HepG2 (cell line): ENCODE data around the gene MYADML2. TPM values are rescaled to one million over a fixed set of nuclear protein-coding genes. Genes with fewer than 3 reads are reported as not detected.

Experiments
- ATAD3A ChIP-seq: sonication (generic); formaldehyde crosslinking; IDR thresholded peaks from 2 replicates; pipeline ENCODE4 v1.4.0; 2020; ENCODE audit warnings: missing genetic modification reagents
- KDM5A ChIP-seq: fragments of 200-600 bp; sonication (generic); IDR thresholded peaks from 2 replicates; pipeline ENCODE4 v1.7.0; 2018; ENCODE audit warnings: antibody characterized with exemption, mild to moderate bottlenecking, low read length, borderline replicate concordance
- ZNF530 ChIP-seq: sonication (generic); formaldehyde crosslinking; IDR thresholded peaks from 2 replicates; pipeline ENCODE4 v1.5.0; 2020; ENCODE audit warnings: low read depth, mild to moderate bottlenecking, missing genetic modification reagents
- ZNF564 ChIP-seq: sonication (generic); formaldehyde crosslinking; IDR thresholded peaks from 2 replicates; pipeline ENCODE4 v1.8.1; 2023; ENCODE audit warnings: mild to moderate bottlenecking, missing genetic modification reagents
- polyA plus RNA-seq, 8 experiments: library from polyadenylated mRNA; depleted of rRNA in 3 of 8; stranded (reverse) in 7 of 8; unstranded in 1 of 8; fragments of >200 nt; fragmentation: Illumina TruSeq in 4 of 8; extraction: Trizol in 4 of 8; gene quantifications; 2 replicates each; pipeline versions ENCODE4 v1.2.1 to v1.2.3, GENCODE V29; 2011 to 2016; ENCODE audit warnings: low read depth in 4 of 8, missing spikeins in 1 of 8, mixed read lengths in 1 of 8; ENCODE audit not compliant: insufficient read depth in 1 of 8
- total RNA-seq, 5 experiments: library from RNA; depleted of rRNA; stranded (reverse); fragments of >200 nt; fragmentation: Illumina TruSeq; extraction: Trizol; gene quantifications; 2 replicates each; pipeline ENCODE4 v1.2.3, GENCODE V29; 2016; ENCODE audit warnings: low read depth in 1 of 5
- TF ChIP-seq, protein P1 (sequence below): sonication (generic); formaldehyde crosslinking; IDR thresholded peaks from 2 replicates; pipeline ENCODE4 v1.4.0; 2020; ENCODE audit warnings: missing genetic modification reagents; ENCODE audit errors: not compliant biosample characterization
- TF ChIP-seq, protein P2 (sequence below): sonication (generic); formaldehyde crosslinking; IDR thresholded peaks from 2 replicates; pipeline ENCODE4 v1.4.0; 2020; ENCODE audit warnings: missing genetic modification reagents, borderline replicate concordance
- TF ChIP-seq, protein P3 (sequence below): sonication (generic); formaldehyde crosslinking; IDR thresholded peaks from 2 replicates; pipeline ENCODE4 v1.9.0; 2021; ENCODE audit warnings: missing genetic modification reagents, borderline replicate concordance
- TF ChIP-seq, protein P4 (sequence below): sonication (generic); formaldehyde crosslinking; IDR thresholded peaks from 2 replicates; pipeline ENCODE4 v1.8.0; 2022; ENCODE audit warnings: missing genetic modification reagents, mild to moderate bottlenecking, inconsistent platforms, borderline replicate concordance
- TF ChIP-seq, protein P5 (sequence below): sonication (generic); formaldehyde crosslinking; IDR thresholded peaks from 2 replicates; pipeline ENCODE4 v1.5.0; 2020; ENCODE audit warnings: mild to moderate bottlenecking, missing genetic modification reagents, borderline replicate concordance

MYADML2 gene
- total and polyA plus RNA-seq, 2 of the 13 experiments (the other 11 are each of a cell fraction or from before 2014, with no cell fraction given), result not detected

DNA sequence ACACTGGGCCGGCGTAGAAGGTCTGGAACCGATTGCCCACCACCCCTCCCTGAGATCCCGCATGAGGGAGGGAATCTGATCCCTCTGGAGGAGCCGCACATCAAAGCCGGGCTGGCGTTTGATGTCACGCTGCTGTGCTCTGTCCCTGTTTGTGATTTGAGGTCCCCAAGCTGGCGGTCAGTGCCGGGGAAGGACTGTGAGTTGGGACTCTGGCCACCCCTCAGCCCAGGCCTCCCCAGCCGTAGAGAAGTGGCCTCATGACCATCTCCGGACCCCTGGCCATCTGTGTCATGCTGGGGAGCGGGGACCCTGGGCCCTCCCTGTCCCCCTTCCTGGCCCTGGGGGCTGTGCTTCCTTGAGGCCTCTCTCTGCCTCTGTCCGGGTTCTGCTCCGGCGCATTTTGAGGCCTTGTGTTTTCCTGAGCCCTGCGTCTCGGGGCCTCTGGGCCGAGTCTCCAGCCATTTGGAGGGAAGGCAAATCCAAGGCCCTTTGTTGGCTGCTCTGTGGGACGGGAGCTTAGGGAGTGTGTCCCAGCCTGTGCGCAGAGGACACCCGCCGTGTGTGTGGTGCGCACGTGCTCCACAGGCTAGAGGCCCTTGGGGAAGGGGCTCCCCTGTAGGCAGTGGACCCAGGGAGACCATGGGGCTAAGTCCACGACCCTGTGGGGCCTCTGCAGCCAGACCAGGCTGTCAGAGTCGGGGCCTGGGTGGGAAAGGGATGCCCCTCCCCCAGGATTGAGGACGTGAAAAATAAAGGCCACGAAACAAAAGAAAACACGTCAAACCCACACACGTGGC is 45.5 kb upstream of the MYADML2 start (continued):
- TF ChIP-seq, protein P1, sequence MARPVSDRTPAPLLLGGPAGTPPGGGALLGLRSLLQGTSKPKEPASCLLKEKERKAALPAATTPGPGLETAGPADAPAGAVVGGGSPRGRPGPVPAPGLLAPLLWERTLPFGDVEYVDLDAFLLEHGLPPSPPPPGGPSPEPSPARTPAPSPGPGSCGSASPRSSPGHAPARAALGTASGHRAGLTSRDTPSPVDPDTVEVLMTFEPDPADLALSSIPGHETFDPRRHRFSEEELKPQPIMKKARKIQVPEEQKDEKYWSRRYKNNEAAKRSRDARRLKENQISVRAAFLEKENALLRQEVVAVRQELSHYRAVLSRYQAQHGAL (CRISPR knock-in tag), result peak; percentile 10
- no peak for TF ChIP-seq ATAD3A (CRISPR knock-in tag)
- TF ChIP-seq, protein P2, sequence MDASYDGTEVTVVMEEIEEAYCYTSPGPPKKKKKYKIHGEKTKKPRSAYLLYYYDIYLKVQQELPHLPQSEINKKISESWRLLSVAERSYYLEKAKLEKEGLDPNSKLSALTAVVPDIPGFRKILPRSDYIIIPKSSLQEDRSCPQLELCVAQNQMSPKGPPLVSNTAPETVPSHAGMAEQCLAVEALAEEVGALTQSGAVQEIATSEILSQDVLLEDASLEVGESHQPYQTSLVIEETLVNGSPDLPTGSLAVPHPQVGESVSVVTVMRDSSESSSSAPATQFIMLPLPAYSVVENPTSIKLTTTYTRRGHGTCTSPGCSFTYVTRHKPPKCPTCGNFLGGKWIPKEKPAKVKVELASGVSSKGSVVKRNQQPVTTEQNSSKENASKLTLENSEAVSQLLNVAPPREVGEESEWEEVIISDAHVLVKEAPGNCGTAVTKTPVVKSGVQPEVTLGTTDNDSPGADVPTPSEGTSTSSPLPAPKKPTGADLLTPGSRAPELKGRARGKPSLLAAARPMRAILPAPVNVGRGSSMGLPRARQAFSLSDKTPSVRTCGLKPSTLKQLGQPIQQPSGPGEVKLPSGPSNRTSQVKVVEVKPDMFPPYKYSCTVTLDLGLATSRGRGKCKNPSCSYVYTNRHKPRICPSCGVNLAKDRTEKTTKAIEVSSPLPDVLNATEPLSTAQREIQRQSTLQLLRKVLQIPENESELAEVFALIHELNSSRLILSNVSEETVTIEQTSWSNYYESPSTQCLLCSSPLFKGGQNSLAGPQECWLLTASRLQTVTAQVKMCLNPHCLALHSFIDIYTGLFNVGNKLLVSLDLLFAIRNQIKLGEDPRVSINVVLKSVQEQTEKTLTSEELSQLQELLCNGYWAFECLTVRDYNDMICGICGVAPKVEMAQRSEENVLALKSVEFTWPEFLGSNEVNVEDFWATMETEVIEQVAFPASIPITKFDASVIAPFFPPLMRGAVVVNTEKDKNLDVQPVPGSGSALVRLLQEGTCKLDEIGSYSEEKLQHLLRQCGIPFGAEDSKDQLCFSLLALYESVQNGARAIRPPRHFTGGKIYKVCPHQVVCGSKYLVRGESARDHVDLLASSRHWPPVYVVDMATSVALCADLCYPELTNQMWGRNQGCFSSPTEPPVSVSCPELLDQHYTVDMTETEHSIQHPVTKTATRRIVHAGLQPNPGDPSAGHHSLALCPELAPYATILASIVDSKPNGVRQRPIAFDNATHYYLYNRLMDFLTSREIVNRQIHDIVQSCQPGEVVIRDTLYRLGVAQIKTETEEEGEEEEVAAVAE (CRISPR knock-in tag), result peak; percentile 30; the same call in 1 of the 2 replicates
- TF ChIP-seq, protein P3, sequence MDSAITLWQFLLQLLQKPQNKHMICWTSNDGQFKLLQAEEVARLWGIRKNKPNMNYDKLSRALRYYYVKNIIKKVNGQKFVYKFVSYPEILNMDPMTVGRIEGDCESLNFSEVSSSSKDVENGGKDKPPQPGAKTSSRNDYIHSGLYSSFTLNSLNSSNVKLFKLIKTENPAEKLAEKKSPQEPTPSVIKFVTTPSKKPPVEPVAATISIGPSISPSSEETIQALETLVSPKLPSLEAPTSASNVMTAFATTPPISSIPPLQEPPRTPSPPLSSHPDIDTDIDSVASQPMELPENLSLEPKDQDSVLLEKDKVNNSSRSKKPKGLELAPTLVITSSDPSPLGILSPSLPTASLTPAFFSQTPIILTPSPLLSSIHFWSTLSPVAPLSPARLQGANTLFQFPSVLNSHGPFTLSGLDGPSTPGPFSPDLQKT, result peak; percentile 19; the same call in 1 of the 2 replicates
- peak; percentile 96 for TF ChIP-seq ZNF564 (CRISPR knock-in tag)
- TF ChIP-seq ZNF530 (CRISPR knock-in tag), result no peak; the same call in none of the 2 replicates
- TF ChIP-seq, protein P4, sequence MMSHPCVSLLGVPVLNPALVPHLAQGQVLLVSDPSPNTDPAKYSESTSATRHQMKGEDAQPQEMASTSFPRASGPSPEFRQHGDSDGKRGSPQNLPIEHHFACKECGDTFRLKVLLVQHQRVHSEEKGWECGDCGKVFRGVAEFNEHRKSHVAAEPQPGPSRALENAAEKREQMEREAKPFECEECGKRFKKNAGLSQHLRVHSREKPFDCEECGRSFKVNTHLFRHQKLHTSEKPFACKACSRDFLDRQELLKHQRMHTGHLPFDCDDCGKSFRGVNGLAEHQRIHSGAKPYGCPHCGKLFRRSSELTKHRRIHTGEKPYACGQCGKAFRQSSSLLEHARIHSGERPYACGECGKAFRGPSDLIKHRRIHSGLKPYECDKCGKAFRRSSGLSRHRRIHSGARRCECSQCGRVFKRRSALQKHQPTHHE (CRISPR knock-in tag), result no peak; the same call in 1 of the 2 replicates
- TF ChIP-seq, protein P5, sequence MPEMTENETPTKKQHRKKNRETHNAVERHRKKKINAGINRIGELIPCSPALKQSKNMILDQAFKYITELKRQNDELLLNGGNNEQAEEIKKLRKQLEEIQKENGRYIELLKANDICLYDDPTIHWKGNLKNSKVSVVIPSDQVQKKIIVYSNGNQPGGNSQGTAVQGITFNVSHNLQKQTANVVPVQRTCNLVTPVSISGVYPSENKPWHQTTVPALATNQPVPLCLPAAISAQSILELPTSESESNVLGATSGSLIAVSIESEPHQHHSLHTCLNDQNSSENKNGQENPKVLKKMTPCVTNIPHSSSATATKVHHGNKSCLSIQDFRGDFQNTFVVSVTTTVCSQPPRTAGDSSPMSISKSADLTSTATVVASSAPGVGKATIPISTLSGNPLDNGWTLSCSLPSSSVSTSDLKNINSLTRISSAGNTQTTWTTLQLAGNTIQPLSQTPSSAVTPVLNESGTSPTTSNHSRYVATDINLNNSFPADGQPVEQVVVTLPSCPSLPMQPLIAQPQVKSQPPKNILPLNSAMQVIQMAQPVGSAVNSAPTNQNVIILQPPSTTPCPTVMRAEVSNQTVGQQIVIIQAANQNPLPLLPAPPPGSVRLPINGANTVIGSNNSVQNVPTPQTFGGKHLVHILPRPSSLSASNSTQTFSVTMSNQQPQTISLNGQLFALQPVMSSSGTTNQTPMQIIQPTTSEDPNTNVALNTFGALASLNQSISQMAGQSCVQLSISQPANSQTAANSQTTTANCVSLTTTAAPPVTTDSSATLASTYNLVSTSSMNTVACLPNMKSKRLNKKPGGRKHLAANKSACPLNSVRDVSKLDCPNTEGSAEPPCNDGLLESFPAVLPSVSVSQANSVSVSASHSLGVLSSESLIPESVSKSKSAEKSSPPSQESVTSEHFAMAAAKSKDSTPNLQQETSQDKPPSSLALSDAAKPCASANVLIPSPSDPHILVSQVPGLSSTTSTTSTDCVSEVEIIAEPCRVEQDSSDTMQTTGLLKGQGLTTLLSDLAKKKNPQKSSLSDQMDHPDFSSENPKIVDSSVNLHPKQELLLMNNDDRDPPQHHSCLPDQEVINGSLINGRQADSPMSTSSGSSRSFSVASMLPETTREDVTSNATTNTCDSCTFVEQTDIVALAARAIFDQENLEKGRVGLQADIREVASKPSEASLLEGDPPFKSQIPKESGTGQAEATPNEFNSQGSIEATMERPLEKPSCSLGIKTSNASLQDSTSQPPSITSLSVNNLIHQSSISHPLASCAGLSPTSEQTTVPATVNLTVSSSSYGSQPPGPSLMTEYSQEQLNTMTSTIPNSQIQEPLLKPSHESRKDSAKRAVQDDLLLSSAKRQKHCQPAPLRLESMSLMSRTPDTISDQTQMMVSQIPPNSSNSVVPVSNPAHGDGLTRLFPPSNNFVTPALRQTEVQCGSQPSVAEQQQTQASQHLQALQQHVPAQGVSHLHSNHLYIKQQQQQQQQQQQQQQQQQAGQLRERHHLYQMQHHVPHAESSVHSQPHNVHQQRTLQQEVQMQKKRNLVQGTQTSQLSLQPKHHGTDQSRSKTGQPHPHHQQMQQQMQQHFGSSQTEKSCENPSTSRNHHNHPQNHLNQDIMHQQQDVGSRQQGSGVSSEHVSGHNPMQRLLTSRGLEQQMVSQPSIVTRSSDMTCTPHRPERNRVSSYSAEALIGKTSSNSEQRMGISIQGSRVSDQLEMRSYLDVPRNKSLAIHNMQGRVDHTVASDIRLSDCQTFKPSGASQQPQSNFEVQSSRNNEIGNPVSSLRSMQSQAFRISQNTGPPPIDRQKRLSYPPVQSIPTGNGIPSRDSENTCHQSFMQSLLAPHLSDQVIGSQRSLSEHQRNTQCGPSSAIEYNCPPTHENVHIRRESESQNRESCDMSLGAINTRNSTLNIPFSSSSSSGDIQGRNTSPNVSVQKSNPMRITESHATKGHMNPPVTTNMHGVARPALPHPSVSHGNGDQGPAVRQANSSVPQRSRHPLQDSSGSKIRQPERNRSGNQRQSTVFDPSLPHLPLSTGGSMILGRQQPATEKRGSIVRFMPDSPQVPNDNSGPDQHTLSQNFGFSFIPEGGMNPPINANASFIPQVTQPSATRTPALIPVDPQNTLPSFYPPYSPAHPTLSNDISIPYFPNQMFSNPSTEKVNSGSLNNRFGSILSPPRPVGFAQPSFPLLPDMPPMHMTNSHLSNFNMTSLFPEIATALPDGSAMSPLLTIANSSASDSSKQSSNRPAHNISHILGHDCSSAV (CRISPR knock-in tag), result peak; percentile 70; the same call in 1 of the 2 replicates
- TF ChIP-seq KDM5A, result no peak
